NOMO-1 treated with dmso at 0.1 percent for 144 hours (cell line): Measurements from ENCODE around the gene PPP1R13B.

Experiments
- DNase-seq: peaks from one replicate; lab custom pipeline; 2025; ENCODE audit not compliant: unreplicated experiment; lab: John Stamatoyannopoulos, UW

PPP1R13B gene

DNA sequence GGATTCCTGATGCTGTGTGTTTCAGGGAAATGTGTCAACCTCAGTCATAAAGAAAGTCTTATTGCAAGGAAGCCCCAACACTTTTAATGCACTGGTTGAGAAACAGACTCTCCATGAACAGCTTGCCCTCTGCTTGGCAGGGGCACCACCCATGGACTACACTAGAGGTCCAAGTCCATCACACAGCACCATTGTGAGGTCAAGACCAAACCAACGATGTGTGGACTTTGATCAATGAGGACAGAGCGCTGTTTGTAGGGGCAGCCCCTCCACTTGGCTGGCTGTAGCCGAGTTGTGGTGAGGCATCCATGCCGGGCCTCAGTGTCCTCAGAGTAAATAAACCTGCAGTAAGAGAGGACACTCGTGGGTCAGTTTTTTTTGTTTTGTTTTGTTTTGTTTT is 102.0 kb downstream of the PPP1R13B start:
- DNase-seq = no peak

DNA sequence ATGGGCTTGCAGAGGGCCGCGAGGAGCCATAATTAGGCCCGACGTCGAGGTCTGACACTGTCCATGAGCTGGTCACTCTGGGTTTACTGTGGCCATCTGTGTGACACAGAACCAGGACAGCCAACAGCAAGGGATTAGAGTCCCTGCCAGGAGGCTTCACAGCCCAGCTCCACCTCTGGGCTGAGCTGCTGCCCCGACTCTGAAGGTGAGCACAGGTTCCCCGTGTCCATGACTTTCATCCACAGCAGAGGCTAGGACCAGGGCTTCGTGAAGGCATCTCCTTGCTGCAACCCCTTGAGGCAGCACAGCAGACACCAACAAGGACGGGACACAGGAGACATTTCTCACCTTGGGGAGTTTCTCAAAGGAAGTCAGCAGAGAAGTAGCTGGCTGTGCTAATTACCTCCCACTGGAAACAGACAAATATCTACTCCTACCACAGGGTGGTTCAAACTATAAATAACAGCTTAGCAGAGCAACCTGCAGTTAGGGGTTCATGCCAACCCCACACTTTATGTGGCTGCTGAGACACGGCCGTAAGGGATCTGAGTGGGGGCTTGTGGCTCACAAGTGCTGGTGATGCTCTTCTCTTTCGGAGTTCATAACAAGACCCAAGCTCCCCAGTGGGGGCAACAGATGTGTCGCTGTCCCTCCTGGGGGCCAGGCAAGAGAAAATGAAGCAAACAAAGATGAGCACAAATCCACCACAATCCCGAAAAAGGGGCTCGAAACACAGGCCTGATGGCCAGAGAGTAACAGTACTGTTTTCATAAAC is 102.6 kb downstream of the PPP1R13B start:
- no peak for DNase-seq

DNA sequence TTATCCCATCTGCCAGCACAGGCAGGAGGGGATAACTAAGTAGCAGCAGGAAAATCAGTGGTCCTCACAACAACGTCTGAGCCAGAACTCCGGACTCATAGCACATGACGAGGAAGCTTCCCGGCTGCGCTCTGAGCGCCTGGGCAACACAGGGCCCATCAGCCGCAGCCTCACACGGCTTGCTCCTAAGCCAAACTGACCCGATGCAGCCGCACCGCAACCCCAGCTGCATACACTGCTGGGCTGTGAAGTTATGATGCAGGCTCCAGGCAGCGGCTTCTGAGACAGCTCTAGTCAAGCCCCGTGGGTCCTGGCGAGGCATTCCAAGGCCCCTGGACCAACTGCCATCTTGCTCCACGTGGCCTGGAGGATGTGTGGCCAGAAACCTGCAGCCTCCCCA is 103.7 kb downstream of the PPP1R13B start:
- DNase-seq = no peak

DNA sequence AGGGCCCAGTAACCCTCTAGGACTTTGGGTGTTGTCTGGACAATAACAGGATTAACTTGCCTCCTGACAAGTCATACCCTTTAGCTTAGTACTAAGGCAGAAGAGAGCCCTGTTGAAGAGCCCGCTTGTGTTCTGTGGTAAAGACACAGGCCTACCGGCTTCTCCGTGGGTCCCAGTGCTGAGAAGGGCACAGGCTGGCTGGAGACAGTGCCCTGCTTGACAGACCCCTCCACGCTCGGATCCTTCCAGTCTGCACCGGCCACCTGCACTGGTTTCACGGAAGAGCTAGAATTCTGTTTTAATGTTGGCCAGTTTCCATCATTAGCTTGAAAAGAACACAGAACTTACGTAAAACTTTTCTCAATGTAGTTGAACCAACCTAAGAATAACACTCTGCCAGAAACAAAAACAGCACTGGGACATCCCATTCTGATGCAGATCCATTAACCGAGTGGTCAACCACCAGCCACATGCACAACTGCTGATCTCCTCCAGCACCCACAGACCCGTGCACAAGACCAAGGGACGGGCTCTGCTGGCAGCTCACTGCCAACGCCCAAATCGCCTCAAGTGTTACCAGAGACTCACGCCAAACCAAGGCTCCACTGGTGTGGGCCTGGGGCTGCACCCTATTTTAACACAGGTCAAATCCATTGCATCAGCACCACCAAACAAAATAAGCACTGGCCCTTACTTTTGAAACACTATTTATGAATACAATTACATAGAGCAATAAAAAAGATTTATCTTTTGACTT is 104.7 kb downstream of the PPP1R13B start:
- no peak for DNase-seq

DNA sequence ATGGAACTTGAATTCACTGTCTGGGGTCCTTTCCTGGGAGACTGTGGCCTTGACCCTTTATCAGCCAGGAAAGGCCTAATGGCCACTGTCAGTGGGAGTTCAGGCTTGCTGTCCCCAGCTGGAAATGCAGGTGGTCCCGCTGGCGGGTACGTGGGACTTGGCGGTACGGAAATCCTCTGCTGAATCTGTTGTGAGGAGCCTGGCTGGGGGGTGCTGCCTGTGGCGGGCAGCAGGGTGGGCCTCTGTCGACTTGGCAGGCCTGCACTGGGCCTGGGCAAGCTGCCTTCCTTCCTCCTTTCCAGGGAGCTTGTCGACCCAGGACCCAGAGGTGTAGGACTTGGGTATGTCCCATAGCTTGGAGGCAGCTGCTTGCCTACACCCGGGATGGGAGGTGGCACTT is 105.5 kb downstream of the PPP1R13B start:
- DNase-seq = no peak

DNA sequence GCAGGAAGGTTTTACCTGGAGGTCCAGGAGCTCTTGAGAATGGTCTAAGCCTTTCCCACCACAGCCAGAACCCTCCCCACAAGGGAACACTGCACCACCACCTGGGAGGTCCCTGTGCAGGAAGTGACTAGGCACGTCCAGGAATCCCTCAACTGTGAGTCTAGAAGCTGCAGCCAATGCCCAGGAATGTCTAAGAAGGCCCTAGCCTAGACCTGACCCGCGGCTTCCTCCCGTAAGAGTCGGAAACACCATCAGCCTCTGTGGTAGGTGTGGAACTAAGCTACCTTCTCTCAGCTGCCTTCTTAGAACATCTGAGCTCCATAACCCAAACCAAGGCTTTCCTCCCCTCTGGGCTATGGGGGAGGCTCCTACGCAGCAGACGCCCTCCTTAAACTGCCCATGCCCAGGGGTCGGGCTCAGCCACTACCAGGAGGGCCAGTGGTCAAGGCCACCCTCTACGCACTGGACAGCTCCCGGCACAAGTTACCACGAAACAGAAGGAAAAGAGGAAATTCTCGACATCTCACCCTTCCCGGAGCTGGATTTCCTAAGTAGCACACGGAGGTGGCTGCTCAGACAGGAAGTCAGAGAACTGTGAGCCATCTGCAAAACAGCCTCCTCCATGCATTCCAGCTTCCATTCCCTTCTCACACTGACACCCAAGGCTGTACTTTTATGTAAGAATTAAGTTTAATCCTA is 106.2 kb downstream of the PPP1R13B start:
- DNase-seq = no peak

DNA sequence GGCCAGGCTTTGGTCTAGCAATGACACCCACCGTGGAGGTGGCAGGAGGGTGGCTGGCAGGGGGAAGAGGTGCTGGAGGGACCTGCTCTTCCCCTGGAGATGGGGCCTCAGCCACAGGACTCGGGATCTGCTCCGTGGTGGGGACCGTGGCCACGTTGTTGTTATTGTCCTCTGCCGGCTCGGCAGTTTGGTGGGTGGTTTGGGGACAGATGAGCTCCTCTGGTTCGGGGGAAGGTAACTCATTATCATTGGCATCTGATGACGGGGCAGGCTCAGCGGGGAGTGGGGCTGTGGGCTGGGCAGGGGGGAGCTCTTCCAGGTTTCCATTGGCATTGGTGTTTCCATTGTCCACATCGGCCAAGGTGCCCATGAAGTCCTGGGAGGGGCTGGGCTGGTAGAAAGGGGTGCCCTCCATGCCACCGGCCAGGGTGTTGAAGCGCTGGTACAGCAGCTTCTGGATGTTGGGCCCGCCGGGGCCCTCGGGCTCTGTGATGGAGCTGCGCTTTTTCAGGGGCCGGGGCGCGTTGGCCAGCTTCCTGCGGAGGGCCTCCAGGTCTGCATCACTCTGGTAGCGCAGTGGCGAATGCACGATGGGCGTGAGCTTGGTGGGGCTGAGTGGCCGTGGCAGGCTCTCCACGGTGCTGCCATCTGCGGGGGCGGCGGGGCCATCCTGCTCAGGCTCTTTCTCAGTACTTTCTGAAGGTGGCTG is 107.4 kb downstream of the PPP1R13B start:
- no peak for DNase-seq

DNA sequence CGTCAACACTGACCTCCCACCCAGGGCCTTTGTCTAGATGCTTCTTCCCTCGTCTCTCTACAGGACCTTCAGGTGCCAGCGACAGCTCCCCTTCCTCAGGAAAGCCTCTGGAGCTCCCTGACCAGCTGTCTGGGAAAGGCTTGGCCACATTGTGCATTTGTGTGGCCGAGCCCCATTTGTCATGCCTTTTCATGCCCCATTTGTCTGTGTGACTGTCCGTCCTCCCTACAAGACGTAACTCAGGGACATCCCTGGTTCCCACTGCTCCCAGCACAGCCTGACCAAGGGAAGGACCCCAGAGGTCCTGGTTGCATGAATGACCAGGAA is 107.9 kb downstream of the PPP1R13B start:
- DNase-seq = no peak

DNA sequence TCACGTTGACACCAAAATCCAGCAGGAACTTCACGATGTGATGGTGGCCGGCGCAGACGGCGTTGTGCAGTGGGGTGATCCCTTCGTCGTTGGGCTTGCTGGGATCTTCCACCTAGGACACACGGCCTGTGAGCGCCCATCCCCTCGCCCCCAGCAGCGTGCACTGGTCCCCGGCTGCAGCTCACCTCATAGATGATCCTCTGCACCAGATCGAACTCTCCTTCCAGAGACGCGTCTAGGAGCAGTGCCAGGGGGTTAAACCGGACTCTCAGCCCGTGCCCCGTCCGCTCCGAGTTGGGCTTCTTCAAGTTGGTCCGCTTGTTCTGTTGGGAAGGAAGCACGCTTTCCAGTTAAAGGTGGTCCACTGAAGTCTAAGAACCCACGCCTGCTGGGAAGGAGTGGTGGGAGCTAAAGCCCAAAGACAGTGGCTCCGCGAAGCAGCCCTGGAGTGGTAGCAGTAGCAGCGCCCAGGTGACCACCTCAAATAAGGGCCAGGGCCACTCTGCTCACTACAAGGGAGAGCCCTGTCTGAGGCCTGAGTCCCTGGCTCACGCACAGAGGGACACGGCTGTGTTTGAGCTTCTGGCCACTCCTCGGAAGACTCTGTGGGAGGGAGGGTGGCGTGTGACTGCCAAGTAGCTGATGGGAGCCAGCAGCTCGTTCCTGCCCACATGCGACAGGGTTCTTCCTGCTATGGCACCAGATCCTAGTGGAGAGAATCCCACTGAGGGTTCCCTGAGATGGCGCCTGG is 108.5 kb downstream of the PPP1R13B start:
- DNase-seq = no peak

DNA sequence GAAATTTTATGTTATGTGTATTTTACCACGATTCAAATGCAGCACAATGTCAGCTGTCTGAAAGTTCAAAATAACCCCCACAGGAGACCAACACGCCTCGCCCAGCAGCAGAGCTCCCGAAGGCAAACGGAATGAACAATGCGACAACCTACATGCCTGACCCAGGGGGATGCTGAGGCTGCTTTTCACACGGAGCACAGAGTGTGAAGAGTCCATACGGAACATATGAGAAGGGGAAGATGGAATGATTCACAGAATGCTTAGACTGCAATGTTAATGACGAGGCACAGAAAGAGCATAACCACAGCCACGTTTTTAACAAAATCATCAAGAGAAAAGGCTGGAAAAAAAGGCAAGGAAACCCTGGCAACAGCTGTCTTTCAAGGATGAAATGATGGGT is 109.2 kb downstream of the PPP1R13B start:
- DNase-seq = no peak

DNA sequence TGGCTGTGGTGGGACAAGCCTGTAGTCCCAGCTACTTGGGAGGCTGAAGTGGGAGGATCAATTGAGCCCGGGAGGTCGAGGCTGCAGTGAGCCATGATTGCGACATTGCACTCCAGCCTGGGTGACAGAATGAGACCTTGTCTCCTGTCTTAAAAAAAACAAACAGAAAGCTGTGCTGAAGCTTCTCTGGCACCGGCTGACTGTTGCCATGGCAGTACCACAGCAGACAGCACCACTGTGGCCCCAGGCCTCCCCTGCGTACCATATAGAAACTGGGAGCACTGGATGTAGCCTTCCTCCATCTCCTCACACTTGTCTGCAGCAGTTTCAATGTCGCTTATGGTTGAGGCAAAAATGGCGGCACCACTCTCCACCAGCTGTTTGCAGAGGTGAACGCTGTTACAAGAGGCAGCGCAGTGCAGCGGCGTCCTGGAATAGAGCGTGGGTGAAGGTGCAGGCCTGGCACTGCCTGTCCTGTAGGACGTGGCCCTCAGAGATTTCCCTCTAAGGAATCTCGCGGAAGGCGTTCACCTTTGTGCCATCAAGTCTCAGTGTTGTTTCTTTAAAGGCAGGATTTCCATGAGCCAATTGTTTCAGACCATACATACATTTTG is 109.8 kb downstream of the PPP1R13B start:
- no peak for DNase-seq

DNA sequence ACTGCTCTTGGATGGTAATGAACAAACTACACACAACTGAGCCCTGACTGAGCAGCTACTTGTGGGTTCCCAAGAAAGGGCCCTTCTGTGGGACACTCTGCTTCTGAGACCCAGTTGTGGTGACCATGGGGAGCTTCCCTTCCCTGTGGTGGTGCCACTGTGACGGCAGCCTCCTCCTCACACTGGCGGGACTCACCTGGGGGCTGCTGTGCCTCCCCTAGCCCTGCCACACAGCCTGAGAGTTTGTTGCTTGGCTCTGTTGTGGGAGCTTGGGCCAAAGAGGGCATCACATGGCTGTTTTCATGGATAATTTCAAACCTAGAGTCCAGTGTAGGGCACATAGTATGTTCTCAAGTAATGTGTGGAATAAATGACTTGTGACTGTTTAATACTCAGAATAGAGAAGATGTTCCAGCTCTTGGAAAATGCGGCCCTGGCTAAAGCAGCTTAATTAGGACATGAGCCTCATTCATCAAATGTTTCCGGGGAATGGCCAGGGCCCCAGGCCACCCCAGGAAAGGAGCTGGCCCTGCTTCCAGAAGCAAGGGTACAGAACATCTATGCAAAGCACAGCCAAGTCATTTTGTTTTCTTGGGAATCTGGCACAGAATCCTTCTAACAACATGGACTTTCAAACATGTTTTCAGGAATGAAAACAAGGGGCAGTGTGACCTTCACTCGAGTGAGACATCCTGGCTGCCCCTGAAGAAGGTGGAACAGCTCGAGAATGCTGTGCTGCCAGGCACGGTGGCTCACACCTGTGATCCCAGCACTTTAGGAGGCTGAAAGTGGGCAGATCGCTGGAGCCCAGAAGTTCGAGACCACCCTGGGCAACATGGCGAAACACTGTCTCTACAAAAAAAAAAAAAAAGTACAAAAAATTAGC is 110.6 kb downstream of the PPP1R13B start:
- no peak for DNase-seq

DNA sequence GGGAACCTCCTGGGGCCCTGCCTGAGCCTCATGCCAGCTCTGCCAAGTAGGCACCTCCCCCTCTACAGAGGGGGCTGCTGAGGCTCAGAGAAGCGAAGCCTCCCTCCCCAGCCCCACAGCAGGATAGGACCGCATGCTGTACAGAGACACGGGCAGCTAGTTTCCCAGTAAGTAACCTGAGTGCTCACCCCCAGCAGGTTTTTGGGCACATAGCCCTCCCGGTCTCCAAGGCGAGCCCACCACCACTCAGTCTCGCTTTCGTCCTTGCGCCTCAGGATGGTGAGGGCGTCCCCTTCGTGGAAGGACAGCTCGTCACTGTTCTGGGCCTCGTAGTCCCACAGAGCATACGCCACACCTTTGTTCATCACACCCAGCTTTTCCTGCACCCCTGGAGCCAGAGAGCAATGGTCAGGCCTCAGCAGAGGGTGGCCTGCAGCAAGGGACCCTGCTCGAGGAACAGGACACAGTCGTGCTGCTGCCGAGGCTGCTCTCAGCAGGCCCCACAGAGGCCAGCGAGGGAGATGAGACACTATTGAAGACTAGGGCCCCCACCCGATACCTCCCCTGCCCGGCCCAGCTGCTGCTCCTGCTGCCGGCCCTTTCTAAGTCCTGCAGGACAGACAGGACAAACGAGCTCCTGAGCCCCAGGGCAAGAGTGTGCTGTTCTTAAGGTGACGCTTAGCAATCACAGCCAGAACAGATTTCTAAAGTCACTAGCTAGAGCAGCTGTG is 111.4 kb downstream of the PPP1R13B start:
- DNase-seq = no peak

DNA sequence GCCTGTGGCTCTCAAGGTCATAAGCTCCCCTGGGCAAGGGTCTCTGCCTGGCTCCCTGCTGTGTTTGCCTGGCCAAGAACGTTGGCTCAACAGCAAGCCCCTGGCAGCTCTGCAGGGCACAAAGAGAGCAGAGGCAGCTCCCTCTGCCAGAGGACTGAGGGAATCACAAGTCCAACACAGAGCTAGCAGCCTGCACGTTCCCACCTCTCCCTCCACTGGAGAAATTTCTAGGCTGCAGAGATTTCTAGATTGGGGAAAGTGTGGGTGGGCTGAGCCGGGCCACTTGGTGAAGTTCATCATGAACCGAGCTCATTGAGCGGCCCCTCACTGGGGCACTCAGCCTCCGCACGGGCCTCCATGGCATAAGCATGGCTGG is 111.9 kb downstream of the PPP1R13B start:
- DNase-seq = no peak

DNA sequence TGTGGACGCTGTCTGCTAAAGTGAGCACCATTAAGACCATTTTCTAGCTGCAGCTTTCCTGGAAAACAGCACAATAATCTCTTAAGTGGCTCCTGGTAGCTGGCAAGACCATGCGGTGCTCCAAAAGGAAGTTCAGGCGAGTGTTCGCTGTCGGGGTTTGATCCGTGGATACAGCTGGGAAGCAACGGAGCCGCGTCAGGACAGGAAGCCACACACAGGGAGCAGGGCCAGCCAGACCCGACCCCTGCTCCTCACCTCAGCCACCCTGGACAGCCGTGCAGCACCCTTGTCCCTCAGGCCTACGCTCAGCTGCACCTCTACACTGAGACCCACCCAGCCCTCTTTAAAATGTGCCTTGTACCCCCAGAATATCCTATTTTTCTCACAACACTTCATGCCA is 112.4 kb downstream of the PPP1R13B start:
- DNase-seq = no peak

DNA sequence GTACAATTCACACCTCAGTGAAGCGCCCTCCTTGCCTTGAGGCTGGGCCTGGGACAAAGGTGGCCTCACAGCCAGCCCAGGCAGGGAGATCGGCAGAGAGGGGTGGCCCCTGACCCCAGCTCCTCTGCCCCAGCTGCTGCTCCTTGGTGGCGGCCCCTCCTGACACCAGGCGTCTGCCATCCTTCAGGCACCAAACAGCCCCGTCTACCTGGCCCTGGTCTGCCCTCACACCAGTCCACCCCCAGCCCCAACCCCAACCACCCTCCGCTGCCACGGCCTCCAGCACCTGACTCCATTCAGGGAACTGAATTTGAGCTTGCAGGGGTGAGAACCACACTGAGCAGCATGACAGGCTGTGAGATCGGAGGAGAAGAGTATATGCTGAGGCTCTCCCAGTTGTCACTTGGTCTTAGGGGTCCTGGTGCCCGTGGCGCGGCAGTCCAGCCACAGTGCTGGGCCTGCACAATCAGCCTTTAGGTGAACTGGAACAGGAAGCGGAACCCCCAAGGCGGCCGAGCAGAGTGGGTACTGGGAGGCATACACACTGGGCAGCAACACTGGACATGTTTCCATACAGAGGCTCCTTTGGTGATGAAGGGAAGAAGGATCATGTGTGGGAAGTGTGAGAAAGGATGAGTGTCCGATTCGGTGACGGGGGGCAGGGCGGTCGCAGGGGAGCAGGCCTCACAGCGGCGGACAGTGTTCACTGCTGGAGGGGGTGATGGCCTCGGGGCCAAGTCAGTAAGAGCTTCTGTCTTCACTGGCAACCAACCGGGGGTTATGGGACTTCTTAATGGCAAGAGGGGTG is 113.1 kb downstream of the PPP1R13B start:
- no peak for DNase-seq

DNA sequence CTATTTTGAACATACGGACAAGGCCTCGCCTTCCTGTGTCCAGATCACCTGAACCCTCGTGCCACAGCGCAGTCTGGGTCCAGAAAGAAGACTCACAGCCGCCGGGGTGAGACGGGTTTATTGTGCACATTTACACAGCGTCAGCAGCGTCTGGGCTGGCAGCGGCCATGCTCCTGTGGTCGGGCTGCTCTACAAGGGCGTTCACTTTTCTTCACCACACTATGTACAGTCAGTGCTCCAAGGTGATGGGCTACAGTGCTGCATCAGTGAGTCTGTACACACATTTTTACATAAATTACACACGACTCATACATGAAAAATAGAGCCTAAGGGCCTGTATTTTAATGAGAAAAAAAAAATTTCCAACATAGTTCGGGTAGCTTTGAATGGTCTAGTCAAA is 113.7 kb downstream of the PPP1R13B start:
- DNase-seq = no peak
